HG02840 (cell line): ENCODE results near the gene FOXE1.

ENCODE experiments used
- ATAC-seq: cut with Tn5 transposase; IDR thresholded peaks from one replicate; pipeline ENCODE4 v1.9.1; 2021; ENCODE audit warnings: mild to moderate bottlenecking, moderate library complexity, moderate number of reproducible peaks; ENCODE audit not compliant: unreplicated experiment, low FRiP score

FOXE1 gene

DNA sequence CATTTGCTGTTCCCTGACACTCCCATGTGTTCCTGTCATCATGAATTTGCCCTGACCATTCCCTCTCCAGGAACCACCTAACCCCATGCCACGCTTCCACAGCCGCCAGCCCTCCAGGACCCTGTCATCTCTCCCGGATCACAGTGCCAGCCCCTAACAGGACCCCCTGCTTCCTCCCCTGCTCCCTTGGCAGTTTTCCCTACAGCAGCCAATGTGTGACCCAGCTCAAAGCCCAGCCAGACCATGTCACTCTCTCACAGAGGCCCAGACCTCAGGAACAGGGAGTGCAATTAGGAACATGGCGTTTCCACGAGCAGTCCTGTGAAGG lies 8.1 kb downstream of the FOXE1 start:
- ATAC-seq = no peak

- ATAC-seq = no peak
Measured at GRCh38 chr9:97863314-97863713, 10.3 kb downstream of the FOXE1 start.

GRCh38 chr9:97864396-97864795 lies 11.4 kb downstream of the FOXE1 start:
- ATAC-seq = no peak

DNA sequence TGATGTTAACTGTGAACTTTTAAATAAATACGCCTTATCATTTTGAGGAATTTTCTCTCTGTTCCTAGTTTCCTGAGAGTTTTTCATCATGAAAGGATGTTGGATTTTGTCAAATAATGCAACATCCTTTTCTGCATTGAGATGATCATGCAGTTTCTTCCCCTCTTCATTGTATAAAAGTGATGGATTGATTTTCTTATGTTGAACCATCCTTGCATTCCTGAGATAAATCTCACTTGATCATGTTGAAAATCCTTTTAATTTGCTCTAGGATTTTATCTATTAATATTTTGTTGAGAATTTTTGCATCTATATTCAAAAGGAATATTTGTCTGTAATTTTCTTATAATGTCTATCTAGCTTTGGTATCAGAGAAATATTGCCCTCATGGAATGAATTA lies 13.3 kb downstream of the FOXE1 start:
- ATAC-seq = no peak

DNA sequence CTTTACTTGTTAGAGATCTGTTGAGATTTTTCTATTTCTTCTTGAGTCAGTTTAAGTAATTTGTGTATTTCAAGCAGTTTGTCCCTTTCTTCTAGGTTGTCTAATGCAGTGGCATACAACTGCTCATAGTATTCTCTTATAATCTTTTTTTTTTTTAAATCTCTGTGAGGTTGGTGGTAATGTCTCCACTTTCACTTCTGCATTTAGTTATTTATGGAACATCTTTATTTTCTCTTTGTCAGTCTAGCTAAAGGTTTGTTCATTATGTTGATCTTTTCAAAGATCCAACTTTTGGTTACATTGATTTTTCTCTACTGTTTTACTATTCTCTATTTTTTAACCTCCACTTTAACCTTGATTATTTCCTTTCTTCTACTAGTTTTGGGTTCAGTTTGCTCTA lies 13.8 kb downstream of the FOXE1 start:
- no peak for ATAC-seq

- no peak for ATAC-seq
Measured at GRCh38 chr9:97868859-97869258, 15.8 kb downstream of the FOXE1 start.

GRCh38 chr9:97873425-97873824 lies 20.4 kb downstream of the FOXE1 start:
- ATAC-seq = no peak

GRCh38 chr9:97873882-97874281 lies 20.9 kb downstream of the FOXE1 start:
- ATAC-seq = no peak

GRCh38 chr9:97874624-97875023 lies 21.6 kb downstream of the FOXE1 start:
- ATAC-seq = no peak

DNA sequence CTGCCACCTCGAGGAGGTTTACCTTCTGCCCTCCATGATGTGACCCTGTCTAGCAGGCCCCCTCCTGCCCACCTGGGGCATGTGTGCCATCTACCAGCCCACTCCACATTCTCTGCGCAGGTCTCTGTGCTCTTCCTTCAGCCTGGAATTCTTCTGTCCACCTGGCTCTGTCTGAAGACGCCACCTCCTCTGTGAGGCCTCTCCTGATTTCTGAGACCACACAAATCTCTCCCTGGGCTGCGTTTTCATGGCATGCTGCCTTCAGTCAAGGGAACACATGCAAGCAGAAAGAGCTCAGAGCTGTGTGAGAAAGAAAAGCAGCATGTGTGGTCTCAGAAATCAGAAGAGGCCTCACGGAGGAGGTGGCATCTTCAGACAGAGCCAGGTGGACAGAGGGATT lies 22.1 kb downstream of the FOXE1 start:
- no peak for ATAC-seq

GRCh38 chr9:97876061-97876460 lies 23.0 kb downstream of the FOXE1 start:
- ATAC-seq = no peak

- ATAC-seq = no peak
Measured at GRCh38 chr9:97880336-97880735, 27.3 kb downstream of the FOXE1 start.

DNA sequence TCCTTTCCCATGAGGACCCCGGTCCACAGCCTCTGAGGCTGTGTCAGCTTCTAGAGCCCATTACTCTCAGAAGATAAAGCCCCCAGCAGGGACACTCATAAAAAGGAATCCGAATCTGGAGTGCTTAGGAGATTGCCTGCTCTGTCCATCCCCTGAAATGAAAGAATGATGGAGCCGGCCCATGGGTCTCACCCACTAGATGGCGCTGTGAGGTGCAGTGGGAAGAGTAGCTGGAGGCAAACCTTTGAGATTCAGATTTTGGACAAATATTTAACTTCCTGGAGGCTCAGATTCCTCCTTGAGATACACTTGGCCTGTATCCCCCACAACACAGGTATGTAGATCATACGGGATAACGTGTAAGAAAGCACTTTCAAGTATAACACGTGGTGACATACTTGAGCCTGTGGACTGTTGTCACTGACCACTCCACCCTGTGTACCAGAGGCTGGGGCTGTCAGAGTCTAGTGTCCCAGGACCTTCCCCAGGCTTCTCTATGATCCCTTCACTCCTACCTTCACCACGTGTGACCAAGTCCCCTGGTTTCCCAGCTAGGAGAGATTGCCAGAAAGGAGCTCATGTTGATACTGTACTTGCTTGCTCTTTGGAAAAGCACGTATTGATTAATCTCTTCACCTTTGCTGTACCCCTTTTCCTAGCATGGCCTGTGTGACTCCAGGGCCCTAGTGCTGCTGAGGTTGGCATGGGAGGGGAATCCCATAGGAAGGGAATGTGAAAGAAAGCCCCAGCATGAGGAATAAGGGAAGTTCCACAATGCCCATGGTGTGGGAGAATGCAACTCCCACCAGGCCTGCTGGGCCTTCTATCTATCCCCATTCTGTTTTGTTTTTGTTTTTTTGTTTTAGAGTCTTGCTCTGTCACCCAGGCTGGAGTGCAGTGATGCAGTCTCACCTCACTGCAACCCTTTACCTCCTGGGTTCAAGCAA lies 37.2 kb downstream of the FOXE1 start:
- no peak for ATAC-seq

DNA sequence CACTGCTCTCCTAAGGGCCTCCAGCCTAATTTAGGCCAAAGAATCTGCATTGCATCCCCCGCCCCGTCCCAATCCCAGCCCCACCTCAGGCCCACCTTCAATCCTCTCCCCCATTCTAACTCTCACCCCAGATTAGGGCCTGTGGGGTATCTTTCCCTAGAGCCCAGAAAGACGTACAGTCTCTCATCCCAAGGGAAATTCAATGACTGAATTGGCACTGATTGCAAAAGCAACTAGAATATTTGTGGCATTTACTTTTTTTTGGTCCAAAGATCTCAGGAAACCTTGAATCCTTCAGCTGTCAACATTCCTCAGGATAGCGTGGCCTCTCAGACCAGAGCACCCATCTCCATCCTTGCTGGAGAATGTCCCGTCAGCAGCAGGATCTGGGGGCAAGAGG lies 38.7 kb downstream of the FOXE1 start:
- no peak for ATAC-seq

GRCh38 chr9:97892421-97892820 lies 39.4 kb downstream of the FOXE1 start:
- ATAC-seq = no peak

DNA sequence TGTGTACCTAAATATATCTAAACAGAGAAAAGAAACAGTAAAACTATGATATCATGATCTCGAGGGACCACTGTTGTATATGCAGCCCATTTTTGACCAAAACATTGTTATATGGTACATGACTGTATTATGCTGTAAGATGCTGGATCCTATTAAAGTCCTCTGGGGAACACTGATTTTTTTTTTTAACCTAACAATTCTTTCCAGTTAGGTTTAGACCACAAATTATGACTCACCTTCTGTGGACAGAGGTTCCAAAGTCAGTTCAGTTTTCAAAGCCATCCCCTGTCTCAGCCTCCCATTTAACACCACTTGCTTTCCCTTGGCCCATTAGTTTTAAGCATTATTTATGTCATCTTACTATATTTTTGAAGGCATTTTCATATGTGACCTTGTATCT lies 42.2 kb downstream of the FOXE1 start:
- ATAC-seq = no peak

DNA sequence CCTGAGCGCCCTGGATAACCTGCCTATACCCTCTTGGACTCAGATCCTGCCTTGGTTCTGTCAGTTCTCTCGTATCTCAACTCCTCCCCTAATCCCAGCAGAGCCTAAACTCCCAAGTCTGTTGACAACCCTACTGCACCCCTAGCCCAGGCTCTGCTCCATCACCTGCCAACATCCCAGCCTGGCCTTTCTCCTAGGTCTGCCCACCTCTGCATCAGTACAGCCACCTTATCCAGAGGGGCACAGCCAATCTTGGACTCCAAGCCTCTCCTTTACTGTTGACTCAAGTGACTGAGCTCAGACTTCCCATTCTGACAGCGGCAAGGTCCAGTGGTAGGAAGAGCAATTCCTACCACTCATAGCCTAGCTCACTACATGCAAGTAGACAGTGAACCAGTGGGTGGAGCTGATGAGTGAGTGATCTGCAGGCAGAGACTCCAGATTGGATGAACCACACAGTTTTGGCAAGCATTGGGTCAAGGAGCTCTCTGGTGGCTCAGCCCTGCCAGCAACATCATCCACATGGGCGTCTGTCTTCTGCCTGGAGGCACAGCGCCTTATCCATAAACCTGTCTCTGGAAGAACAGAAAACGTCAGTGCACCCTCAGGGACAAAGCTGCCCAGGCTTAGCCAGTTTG lies 42.8 kb downstream of the FOXE1 start:
- ATAC-seq = no peak

DNA sequence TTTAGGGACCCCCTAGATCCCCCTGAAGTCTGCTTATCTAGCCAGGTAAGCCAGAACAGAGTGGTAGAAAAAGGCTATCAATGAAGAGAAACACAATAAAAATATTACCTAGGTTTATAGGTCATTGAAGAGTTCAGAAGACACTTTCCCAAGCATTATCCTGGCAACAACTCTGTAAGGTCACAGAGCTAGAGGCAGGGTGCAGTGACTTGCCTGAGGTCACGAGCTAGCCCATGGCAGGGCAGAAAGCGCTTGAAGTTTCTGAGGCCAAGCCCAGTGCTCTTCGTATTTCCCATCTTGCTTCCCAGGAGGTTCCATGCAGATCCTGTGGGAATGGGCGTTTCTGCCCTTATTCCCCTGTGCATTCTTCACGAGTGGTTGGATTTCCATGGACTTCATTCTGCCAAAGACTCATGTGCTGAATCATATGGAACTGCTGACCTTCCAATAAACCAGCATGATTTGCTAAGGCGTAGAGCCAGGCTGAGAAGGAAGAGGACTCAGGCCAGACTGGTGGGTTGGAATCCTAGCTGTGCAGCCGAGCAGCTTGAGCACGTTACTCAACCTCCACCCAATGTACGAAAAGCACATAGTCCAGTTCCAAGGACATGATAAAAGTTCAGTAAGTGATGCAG lies 47.2 kb downstream of the FOXE1 start:
- no peak for ATAC-seq

- no peak for ATAC-seq
Measured at GRCh38 chr9:97900738-97901565, 47.9 kb downstream of the FOXE1 start.

GRCh38 chr9:97903177-97903576 lies 50.2 kb downstream of the FOXE1 start:
- no peak for ATAC-seq

- ATAC-seq = no peak
Measured at GRCh38 chr9:97904725-97905124, 51.7 kb downstream of the FOXE1 start.
